AG04450 (cell line): ENCODE measurements around the gene CNOT4. TPM values are rescaled to one million over a fixed set of nuclear protein-coding genes. Genes with fewer than 3 reads are reported as not detected.

Source experiments
- CTCF ChIA-PET: fragments of 300-600, 350-600 bp; formaldehyde crosslinking; extraction: SDS; loops from one replicate; lab custom pipeline; 2022; ENCODE audit warnings: antibody characterized with exemption, inconsistent platforms; lab: Charles Lee
- POLR2A ChIA-PET: fragments of 350-600 bp; formaldehyde crosslinking; extraction: SDS; loops from one replicate; lab custom pipeline; 2021; ENCODE audit warnings: antibody characterized with exemption, inconsistent platforms; lab: Yijun Ruan, JAX
- DNase-seq: peaks from one replicate; pipeline ENCODE4 v3.0.0-alpha.2; 2011; ENCODE audit warnings: low read depth, low spot score
- H3K27ac ChIP-seq: one replicate; pipeline ENCODE4 v1.5.1; 2012; ENCODE audit warnings: low read depth, low read length, control low read depth
- H3K27me3 ChIP-seq: one replicate; pipeline ENCODE4 v1.6.0; 2012; ENCODE audit warnings: low read length; ENCODE audit not compliant: control insufficient read depth, insufficient read depth
- H3K4me3 ChIP-seq: 2 replicates; pipeline ENCODE4 v1.5.1; 2011; ENCODE audit warnings: mild to moderate bottlenecking, low read depth, low read length, control low read depth
- H3K9me3 ChIP-seq: 2 replicates; pipeline ENCODE4 v1.5.1; 2012; ENCODE audit warnings: low read length; ENCODE audit not compliant: control insufficient read depth, insufficient read depth
- polyA plus RNA-seq: library from polyadenylated mRNA; depleted of rRNA; stranded (reverse); fragments of >200 nt; gene quantifications from 2 replicates; pipeline ENCODE4 v1.2.3, GENCODE V29; 2011
- TF ChIP-seq, protein P1 (sequence below): IDR thresholded peaks from 2 replicates; pipeline ENCODE4 v1.5.1; 2011; ENCODE audit warnings: low read depth, low read length, control low read depth, inconsistent platforms

Gene CNOT4
- polyA plus RNA-seq, 1 experiment = 17.0 TPM

- DNase-seq = no peak
- H3K27ac ChIP-seq = no peak overlapping the region
- ChIA-PET CTCF (interaction anchor here (0.6 to 0.9 kb wide), 5 partner anchors 25 to 112 kb away, joined by 3 to 4 read pairs (median 3); no protein-coding TSS in a partner anchor), POLR2A (no interaction called here)
- TF ChIP-seq, protein P1, sequence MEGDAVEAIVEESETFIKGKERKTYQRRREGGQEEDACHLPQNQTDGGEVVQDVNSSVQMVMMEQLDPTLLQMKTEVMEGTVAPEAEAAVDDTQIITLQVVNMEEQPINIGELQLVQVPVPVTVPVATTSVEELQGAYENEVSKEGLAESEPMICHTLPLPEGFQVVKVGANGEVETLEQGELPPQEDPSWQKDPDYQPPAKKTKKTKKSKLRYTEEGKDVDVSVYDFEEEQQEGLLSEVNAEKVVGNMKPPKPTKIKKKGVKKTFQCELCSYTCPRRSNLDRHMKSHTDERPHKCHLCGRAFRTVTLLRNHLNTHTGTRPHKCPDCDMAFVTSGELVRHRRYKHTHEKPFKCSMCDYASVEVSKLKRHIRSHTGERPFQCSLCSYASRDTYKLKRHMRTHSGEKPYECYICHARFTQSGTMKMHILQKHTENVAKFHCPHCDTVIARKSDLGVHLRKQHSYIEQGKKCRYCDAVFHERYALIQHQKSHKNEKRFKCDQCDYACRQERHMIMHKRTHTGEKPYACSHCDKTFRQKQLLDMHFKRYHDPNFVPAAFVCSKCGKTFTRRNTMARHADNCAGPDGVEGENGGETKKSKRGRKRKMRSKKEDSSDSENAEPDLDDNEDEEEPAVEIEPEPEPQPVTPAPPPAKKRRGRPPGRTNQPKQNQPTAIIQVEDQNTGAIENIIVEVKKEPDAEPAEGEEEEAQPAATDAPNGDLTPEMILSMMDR = no peak
- no peak overlapping the region for H3K4me3 ChIP-seq
- H3K27me3 ChIP-seq = no peaks in the 10 kb centered on the region
- H3K9me3 ChIP-seq = no peaks in the 10 kb centered on the region
Observed at GRCh38 chr7:135493362-135493761, 16.5 kb downstream of the CNOT4 start.

- TF ChIP-seq, protein P1 = no peak
- POLR2A ChIA-PET = no interaction called here
- Histone ChIP-seq H3K27ac (no peak overlapping the region), H3K4me3 (no peak overlapping the region), H3K9me3 (no peaks in the 10 kb centered on the region), H3K27me3 (no peaks in the 10 kb centered on the region)
- no peak for DNase-seq
- CTCF ChIA-PET = no interaction called here
Observed at GRCh38 chr7:135492151-135492550, 17.8 kb downstream of the CNOT4 start.

- no peak for DNase-seq
- CTCF ChIA-PET = no interaction called here
- TF ChIP-seq, protein P1 = no peak
- Histone ChIP-seq H3K4me3 (no peak overlapping the region), H3K27me3 (no peaks in the 10 kb centered on the region), H3K27ac (no peak overlapping the region), H3K9me3 (no peaks in the 10 kb centered on the region)
- POLR2A ChIA-PET = no interaction called here
Observed at GRCh38 chr7:135490783-135491182, 19.1 kb downstream of the CNOT4 start.

DNA sequence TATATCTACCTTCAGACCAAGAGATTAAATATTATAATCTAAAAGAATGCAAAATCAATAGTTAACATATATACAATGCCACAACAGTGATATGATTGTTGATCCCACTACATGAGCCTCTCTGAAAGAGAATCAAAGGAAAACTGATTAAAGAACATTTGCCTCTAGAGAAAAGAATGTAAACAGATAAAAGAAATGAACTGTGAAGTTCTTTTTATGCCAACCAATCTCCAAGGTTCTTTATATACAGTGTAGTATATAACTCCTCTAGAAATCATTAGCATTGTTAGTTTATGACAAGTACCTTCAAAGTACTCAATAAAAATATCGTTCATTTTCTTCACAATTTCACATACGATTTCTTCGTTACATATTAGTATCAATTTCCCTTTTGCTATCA, 20.1 kb downstream of the CNOT4 start:
- no peaks in the 10 kb centered on the region for H3K9me3 ChIP-seq
- POLR2A ChIA-PET = no interaction called here
- TF ChIP-seq, protein P1 = no peak
- H3K27ac ChIP-seq = no peak overlapping the region
- H3K27me3 ChIP-seq = no peaks in the 10 kb centered on the region
- no peak for DNase-seq
- H3K4me3 ChIP-seq = no peak overlapping the region
- CTCF ChIA-PET = no interaction called here

GRCh38 chr7:135486261-135486920, 23.5 kb downstream of the CNOT4 start:
- CTCF ChIA-PET = no interaction called here
- Histone ChIP-seq H3K9me3 (no peaks in the 10 kb centered on the region), H3K27me3 (no peaks in the 10 kb centered on the region), H3K4me3 (no peak overlapping the region), H3K27ac (no peak overlapping the region)
- no peak for DNase-seq
- POLR2A ChIA-PET = no interaction called here
- TF ChIP-seq, protein P1 = no peak
